HEK293 (cell line): ENCODE results near the gene BCAS3.

Experiments
- CTCF ChIA-PET: fragments of 350-600 bp; formaldehyde crosslinking; extraction: SDS; loops from one replicate; lab custom pipeline; 2021; ENCODE audit warnings: antibody characterized with exemption; lab: Yijun Ruan, JAX
- POLR2A ChIA-PET: fragments of 300-600 bp; formaldehyde crosslinking; extraction: SDS; loops from one replicate; lab custom pipeline; 2020; ENCODE audit warnings: antibody characterized with exemption, inconsistent platforms; lab: Yijun Ruan, JAX
- H3K27ac ChIP-seq: fragments of 200-500 bp; sonication (Bioruptor generic); 2 replicates; pipeline ENCODE4 v1.5.1; 2014; ENCODE audit warnings: low read depth, low read length, control low read depth, inconsistent platforms; ENCODE audit errors: extremely low read depth
- H3K36me3 ChIP-seq, 2 experiments: fragments of 200-500 bp in 1 of 2; sonication (Bioruptor generic) in 1 of 2; 1 replicate in 1 of 2; 2 replicates in 1 of 2; pipeline ENCODE4 v1.5.1; 2014 to 2017; ENCODE audit warnings: inconsistent platforms in 2 of 2, low read length in 2 of 2; ENCODE audit not compliant: control insufficient read depth in 2 of 2, insufficient read depth in 1 of 2
- H3K4me1 ChIP-seq: fragments of 200-500 bp; sonication (Bioruptor generic); 2 replicates; pipeline ENCODE4 v1.5.1; 2014; ENCODE audit warnings: mild to moderate bottlenecking, low read length, inconsistent platforms; ENCODE audit not compliant: control insufficient read depth, insufficient read depth
- H3K4me3 ChIP-seq: 2 replicates; pipeline ENCODE4 v1.5.1; 2011; ENCODE audit warnings: low read depth, mild to moderate bottlenecking, control low read depth, low read length, moderate library complexity
- H3K9me3 ChIP-seq: fragments of 200-500 bp; sonication (Bioruptor generic); 2 replicates; pipeline ENCODE4 v1.5.1; 2014; ENCODE audit warnings: low read depth, low read length, inconsistent platforms; ENCODE audit not compliant: control insufficient read depth, insufficient read depth
- ATF2 ChIP-seq: fragments of 450-650 bp; formaldehyde crosslinking; IDR thresholded peaks from 2 replicates; pipeline ENCODE4 v1.5.1; 2016; ENCODE audit warnings: missing biosample characterization, missing genetic modification characterization, low read depth
- FEZF1 ChIP-seq: fragments of 450-650 bp; formaldehyde crosslinking; IDR thresholded peaks from 2 replicates; pipeline ENCODE4 v1.5.1; 2016; ENCODE audit warnings: missing biosample characterization, missing genetic modification characterization
- KLF9 ChIP-seq: fragments of 450-650 bp; formaldehyde crosslinking; IDR thresholded peaks from 2 replicates; pipeline ENCODE4 v1.5.1; 2016; ENCODE audit warnings: missing biosample characterization, missing genetic modification characterization, low read depth
- PRDM6 ChIP-seq: fragments of 450-650 bp; formaldehyde crosslinking; IDR thresholded peaks from 2 replicates; pipeline ENCODE4 v1.5.1; 2017; ENCODE audit warnings: missing biosample characterization, missing genetic modification characterization
- SP3 ChIP-seq: fragments of 450-650 bp; formaldehyde crosslinking; IDR thresholded peaks from 2 replicates; pipeline ENCODE4 v1.5.1; 2016; ENCODE audit warnings: missing biosample characterization, missing genetic modification characterization
- TRIM28 ChIP-seq: IDR thresholded peaks from 2 replicates; pipeline ENCODE4 v1.6.1; 2011; ENCODE audit warnings: low read length, control low read depth, borderline replicate concordance
- ZBTB49 ChIP-seq: fragments of 450-650 bp; formaldehyde crosslinking; IDR thresholded peaks from 2 replicates; pipeline ENCODE4 v1.5.1; 2016; ENCODE audit warnings: missing biosample characterization, missing genetic modification characterization, low read depth
- ZNF132 ChIP-seq: fragments of 450-650 bp; formaldehyde crosslinking; IDR thresholded peaks from 2 replicates; pipeline ENCODE4 v1.5.1; 2017; ENCODE audit warnings: missing biosample characterization, missing genetic modification characterization, borderline replicate concordance
- ZNF184 ChIP-seq: fragments of 450-650 bp; IDR thresholded peaks from 2 replicates; pipeline ENCODE4 v1.5.1; 2018; ENCODE audit warnings: missing biosample characterization, mild to moderate bottlenecking, missing genetic modification characterization
- ZNF221 ChIP-seq: fragments of 450-650 bp; formaldehyde crosslinking; IDR thresholded peaks from 2 replicates; pipeline ENCODE4 v1.5.1; 2017; ENCODE audit warnings: missing biosample characterization, missing genetic modification characterization, borderline replicate concordance
- ZNF510 ChIP-seq: fragments of 450-650 bp; formaldehyde crosslinking; IDR thresholded peaks from 2 replicates; pipeline ENCODE4 v1.5.1; 2018; ENCODE audit warnings: mild to moderate bottlenecking, missing genetic modification characterization, missing biosample characterization; ENCODE audit not compliant: insufficient replicate concordance
- ZNF518A ChIP-seq: fragments of 450-650 bp; formaldehyde crosslinking; conservative IDR thresholded peaks from 2 replicates; pipeline ENCODE4 v1.5.1; 2016; ENCODE audit warnings: low read depth, missing biosample characterization, missing genetic modification characterization
- ZNF530 ChIP-seq: fragments of 450-650 bp; formaldehyde crosslinking; IDR thresholded peaks from 2 replicates; pipeline ENCODE4 v1.5.1; 2016; ENCODE audit warnings: low read depth, missing biosample characterization, missing genetic modification characterization
- ZNF544 ChIP-seq: fragments of 450-650 bp; formaldehyde crosslinking; IDR thresholded peaks from 2 replicates; pipeline ENCODE4 v1.5.0; 2017; ENCODE audit warnings: missing biosample characterization, missing genetic modification characterization
- ZNF623 ChIP-seq: fragments of 450-650 bp; formaldehyde crosslinking; IDR thresholded peaks from 2 replicates; pipeline ENCODE4 v1.5.1; 2016; ENCODE audit warnings: missing biosample characterization, missing genetic modification characterization
- ZNF792 ChIP-seq: fragments of 450-650 bp; formaldehyde crosslinking; IDR thresholded peaks from 2 replicates; pipeline ENCODE4 v1.5.1; 2016; ENCODE audit warnings: missing biosample characterization, missing genetic modification characterization
- ZNF843 ChIP-seq: fragments of 450-650 bp; formaldehyde crosslinking; IDR thresholded peaks from 2 replicates; pipeline ENCODE4 v1.5.1; 2016; ENCODE audit warnings: missing biosample characterization, missing genetic modification characterization

Gene BCAS3

GRCh38 chr17:61345061-61345460 lies 667.4 kb downstream of the BCAS3 start:
- TF ChIP-seq ZNF544 (tag by site-specific recombination) (no peak), ZNF132 (tag by site-specific recombination) (no peak), ZNF221 (tag by site-specific recombination) (no peak), ZNF623 (no peak), ZNF530 (tag by site-specific recombination) (no peak), ZNF184 (tag by site-specific recombination) (no peak), ZNF792 (tag by site-specific recombination) (no peak), ZBTB49 (tag by site-specific recombination) (no peak), FEZF1 (tag by site-specific recombination) (no peak), KLF9 (no peak), ZNF518A (tag by site-specific recombination) (no peak), ZNF843 (no peak), ZNF510 (tag by site-specific recombination) (no peak), SP3 (tag by site-specific recombination) (no peak)
- ChIA-PET POLR2A (no interaction called here), CTCF (interaction anchor here (0.7 kb wide), 3 partner anchors 10 to 40 kb away, joined by 3 read pairs; no protein-coding TSS in a partner anchor)
- no peaks in the 10 kb centered on the region; the same call in none of the 2 replicates for H3K4me1 ChIP-seq
- H3K27ac ChIP-seq: no peak overlapping the region
- H3K4me3 ChIP-seq: no peak overlapping the region
- no peaks in the 10 kb centered on the region for H3K9me3 ChIP-seq
- H3K36me3 ChIP-seq: no peaks in the 10 kb centered on the region

- Histone ChIP-seq H3K27ac (0 out of 2 replicates have a peak overlapping the region, but pooled peaks have one; percentile 14), H3K4me1 (no peaks in the 10 kb centered on the region; the same call in 1 of the 2 replicates), H3K9me3 (no peaks in the 10 kb centered on the region), H3K4me3 (no peak overlapping the region), H3K36me3 (no peaks in the 10 kb centered on the region)
- TF ChIP-seq TRIM28 (no peak), PRDM6 (0 out of 2 replicates have a peak, but pooled peaks have one; percentile 44), ATF2 (tag by site-specific recombination) (peak; percentile 82)
- ChIA-PET POLR2A (no interaction called here), CTCF (interaction anchor here (0.5 kb wide), 1 partner anchor 81 kb away, joined by 5 read pairs; no protein-coding TSS in a partner anchor)
Observed at GRCh38 chr17:61345825-61346666, 668.4 kb downstream of the BCAS3 start.
